Measurements from ENCODE around the gene TAB2. TPM values are rescaled to one million over a fixed set of nuclear protein-coding genes. Genes with fewer than 3 reads are reported as not detected.

Gene TAB2
- total RNA-seq, 2 donors from 2014 or later = 192 to 199 TPM

GRCh38 chr6:149331043-149331807 is 13.7 kb downstream of the TAB2 start:
- ATAC-seq (no peak), DNase-seq (no peak)
- no peaks in the 10 kb centered on the region for H3K9me3 ChIP-seq (ENCODE audit: control insufficient read depth, low read length, poor library complexity, severe bottlenecking)
- H3K4me3 Mint-ChIP-seq = peak overlapping the region; percentile 68
- H3K27me3 Mint-ChIP-seq = no peaks in the 10 kb centered on the region
- H3K27ac Mint-ChIP-seq = peak overlapping the region; percentile 94
- peaks cover 79% of the 10 kb centered on the region for H3K4me1 Mint-ChIP-seq
- no peaks in the 10 kb centered on the region for H3K36me3 Mint-ChIP-seq (ENCODE audit: low read depth)

- H3K27me3 Mint-ChIP-seq = no peaks in the 10 kb centered on the region
- H3K9me3 ChIP-seq (ENCODE audit: control insufficient read depth, low read length, poor library complexity, severe bottlenecking) = no peaks in the 10 kb centered on the region
- ATAC-seq (no peak), DNase-seq (no peak)
- H3K4me1 Mint-ChIP-seq = peaks cover 80% of the 10 kb centered on the region
- peak overlapping the region; percentile 94 for H3K27ac Mint-ChIP-seq
- H3K4me3 Mint-ChIP-seq = peak overlapping the region; percentile 68
- no peaks in the 10 kb centered on the region for H3K36me3 Mint-ChIP-seq (ENCODE audit: low read depth)
Observed at GRCh38 chr6:149331871-149332270, 14.4 kb downstream of the TAB2 start.

- DNase-seq = no peak
- no peak for ATAC-seq
- peaks cover 82% of the 10 kb centered on the region for H3K4me1 Mint-ChIP-seq
- H3K36me3 Mint-ChIP-seq (ENCODE audit: low read depth) = no peaks in the 10 kb centered on the region
- H3K27me3 Mint-ChIP-seq = no peaks in the 10 kb centered on the region
- peak overlapping the region; percentile 68 for H3K4me3 Mint-ChIP-seq
- H3K9me3 ChIP-seq (ENCODE audit: control insufficient read depth, low read length, poor library complexity, severe bottlenecking) = no peaks in the 10 kb centered on the region
- peak overlapping the region; percentile 94 for H3K27ac Mint-ChIP-seq
Observed at GRCh38 chr6:149332602-149333265, 15.2 kb downstream of the TAB2 start.

- peak overlapping the region; percentile 94 for H3K27ac Mint-ChIP-seq
- no peaks in the 10 kb centered on the region for H3K9me3 ChIP-seq (ENCODE audit: control insufficient read depth, low read length, poor library complexity, severe bottlenecking)
- H3K27me3 Mint-ChIP-seq = no peaks in the 10 kb centered on the region
- peak overlapping the region; percentile 50 for H3K4me3 Mint-ChIP-seq
- ATAC-seq = no peak
- H3K36me3 Mint-ChIP-seq (ENCODE audit: low read depth) = no peaks in the 10 kb centered on the region
- no peak for DNase-seq
- H3K4me1 Mint-ChIP-seq = peaks cover 83% of the 10 kb centered on the region
Observed at GRCh38 chr6:149333266-149333620, 15.7 kb downstream of the TAB2 start.

- ATAC-seq (no peak), DNase-seq (no peak)
- no peaks in the 10 kb centered on the region for H3K27me3 Mint-ChIP-seq
- peak overlapping the region; percentile 80 for H3K4me3 Mint-ChIP-seq
- peak overlapping the region; percentile 94 for H3K27ac Mint-ChIP-seq
- no peaks in the 10 kb centered on the region for H3K9me3 ChIP-seq (ENCODE audit: control insufficient read depth, low read length, poor library complexity, severe bottlenecking)
- no peaks in the 10 kb centered on the region for H3K36me3 Mint-ChIP-seq (ENCODE audit: low read depth)
- peaks cover 82% of the 10 kb centered on the region for H3K4me1 Mint-ChIP-seq
Observed at GRCh38 chr6:149334201-149334600, 16.7 kb downstream of the TAB2 start.

- no peak for ATAC-seq
- no peak for DNase-seq
- H3K27ac Mint-ChIP-seq = peak overlapping the region; percentile 94
- H3K36me3 Mint-ChIP-seq (ENCODE audit: low read depth) = no peaks in the 10 kb centered on the region
- peaks cover 78% of the 10 kb centered on the region for H3K4me1 Mint-ChIP-seq
- H3K27me3 Mint-ChIP-seq = no peaks in the 10 kb centered on the region
- H3K9me3 ChIP-seq (ENCODE audit: control insufficient read depth, low read length, poor library complexity, severe bottlenecking) = no peaks in the 10 kb centered on the region
- H3K4me3 Mint-ChIP-seq = peak overlapping the region; percentile 80
Observed at GRCh38 chr6:149334682-149335160, 17.2 kb downstream of the TAB2 start.

GRCh38 chr6:149335924-149336608 is 18.6 kb downstream of the TAB2 start:
- ATAC-seq (peak; percentile 26), DNase-seq (no peak)
- Mint-ChIP-seq H3K4me1 (peaks cover 72% of the 10 kb centered on the region), H3K27me3 (no peaks in the 10 kb centered on the region), H3K36me3 (ENCODE audit: low read depth) (no peaks in the 10 kb centered on the region), H3K27ac (peak overlapping the region; percentile 94), H3K4me3 (peak overlapping the region; percentile 89)
- H3K9me3 ChIP-seq (ENCODE audit: control insufficient read depth, low read length, poor library complexity, severe bottlenecking) = no peaks in the 10 kb centered on the region

GRCh38 chr6:149336609-149336928 is 19.1 kb downstream of the TAB2 start:
- H3K36me3 Mint-ChIP-seq (ENCODE audit: low read depth) = no peaks in the 10 kb centered on the region
- H3K4me1 Mint-ChIP-seq = peaks cover 72% of the 10 kb centered on the region
- no peaks in the 10 kb centered on the region for H3K9me3 ChIP-seq (ENCODE audit: control insufficient read depth, low read length, poor library complexity, severe bottlenecking)
- no peaks in the 10 kb centered on the region for H3K27me3 Mint-ChIP-seq
- peak overlapping the region; percentile 94 for H3K27ac Mint-ChIP-seq
- DNase-seq (no peak), ATAC-seq (no peak)
- H3K4me3 Mint-ChIP-seq = peak overlapping the region; percentile 89

GRCh38 chr6:149337320-149337719 is 19.8 kb downstream of the TAB2 start:
- H3K4me1 Mint-ChIP-seq = peaks cover 70% of the 10 kb centered on the region
- H3K9me3 ChIP-seq (ENCODE audit: control insufficient read depth, low read length, poor library complexity, severe bottlenecking) = no peaks in the 10 kb centered on the region
- peak overlapping the region; percentile 37 for H3K4me3 Mint-ChIP-seq
- no peaks in the 10 kb centered on the region for H3K36me3 Mint-ChIP-seq (ENCODE audit: low read depth)
- H3K27me3 Mint-ChIP-seq = no peaks in the 10 kb centered on the region
- H3K27ac Mint-ChIP-seq = peak overlapping the region; percentile 54
- ATAC-seq (no peak), DNase-seq (no peak)

GRCh38 chr6:149340200-149340599 is 22.7 kb downstream of the TAB2 start:
- no peaks in the 10 kb centered on the region for H3K9me3 ChIP-seq (ENCODE audit: control insufficient read depth, low read length, poor library complexity, severe bottlenecking)
- Mint-ChIP-seq H3K27me3 (no peaks in the 10 kb centered on the region), H3K4me1 (peaks cover 68% of the 10 kb centered on the region), H3K4me3 (peak overlapping the region; percentile 33), H3K36me3 (ENCODE audit: low read depth) (peaks cover 6% of the 10 kb centered on the region), H3K27ac (peak overlapping the region; percentile 91)
- ATAC-seq (no peak), DNase-seq (no peak)

- ATAC-seq (no peak), DNase-seq (no peak)
- Mint-ChIP-seq H3K4me3 (peak overlapping the region; percentile 59), H3K36me3 (ENCODE audit: low read depth) (peaks cover 6% of the 10 kb centered on the region), H3K27me3 (no peaks in the 10 kb centered on the region), H3K4me1 (peaks cover 63% of the 10 kb centered on the region), H3K27ac (peak overlapping the region; percentile 91)
- H3K9me3 ChIP-seq (ENCODE audit: control insufficient read depth, low read length, poor library complexity, severe bottlenecking) = no peaks in the 10 kb centered on the region
Observed at GRCh38 chr6:149342525-149342924, 25.0 kb downstream of the TAB2 start.

GRCh38 chr6:149343501-149343900 is 26.0 kb downstream of the TAB2 start:
- ATAC-seq (no peak), DNase-seq (no peak)
- Mint-ChIP-seq H3K4me1 (peaks cover 60% of the 10 kb centered on the region), H3K27me3 (no peaks in the 10 kb centered on the region), H3K4me3 (no peak overlapping the region), H3K36me3 (ENCODE audit: low read depth) (peaks cover 6% of the 10 kb centered on the region), H3K27ac (peak overlapping the region; percentile 51)
- no peaks in the 10 kb centered on the region for H3K9me3 ChIP-seq (ENCODE audit: control insufficient read depth, low read length, poor library complexity, severe bottlenecking)

GRCh38 chr6:149346078-149346477 is 28.6 kb downstream of the TAB2 start:
- Mint-ChIP-seq H3K36me3 (ENCODE audit: low read depth) (peaks cover 8% of the 10 kb centered on the region), H3K4me3 (peak overlapping the region; percentile 63), H3K4me1 (peaks cover 65% of the 10 kb centered on the region), H3K27ac (peak overlapping the region; percentile 17), H3K27me3 (no peaks in the 10 kb centered on the region)
- no peak for DNase-seq
- H3K9me3 ChIP-seq (ENCODE audit: control insufficient read depth, low read length, poor library complexity, severe bottlenecking) = no peaks in the 10 kb centered on the region
- no peak for ATAC-seq

Data from T-helper 17 cell (primary cell).